Measurements from ENCODE around the gene LRRK2. TPM values are rescaled to one million over a fixed set of nuclear protein-coding genes. Genes with fewer than 3 reads are reported as not detected.
"Not testable (repeated sequence)": the region's sequence is repeated elsewhere in the genome, so short reads cannot be mapped to it uniquely, and the experiment has no call there.

LRRK2 gene
- total RNA-seq, 1 experiment from 2014 or later = 0.13 TPM

DNA sequence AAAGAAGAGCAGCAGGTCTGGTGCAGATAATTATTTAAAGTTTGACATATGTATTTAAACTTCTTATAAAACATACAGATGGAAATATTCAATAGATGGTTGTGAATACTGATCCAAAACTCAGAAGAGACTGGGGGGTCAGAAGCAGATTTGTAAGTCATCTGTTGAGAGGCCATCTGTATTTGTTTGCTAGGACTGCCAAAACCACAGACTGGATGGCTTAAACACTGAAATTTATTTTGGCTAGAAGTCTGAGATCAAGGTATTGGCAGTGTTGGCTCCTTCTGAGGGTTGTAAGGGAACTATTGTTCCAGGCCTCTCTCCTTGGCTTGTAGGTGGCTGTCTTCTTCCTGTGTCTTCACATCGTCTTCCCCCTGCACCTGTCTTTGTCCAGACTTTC lies 153.9 kb downstream of the LRRK2 start:
- H3K4me1 ChIP-seq (ENCODE audit: control insufficient read depth, insufficient read depth, low read length) = no peaks in the 10 kb centered on the region
- CTCF ChIA-PET = no interaction called here
- in situ Hi-C loops (cut with HindIII; ENCODE audit: low pct_unique_long_range_greater_than_20kb, low sequenced_read_pairs) (no loop called here), intact Hi-C loops (cut with micrococcal nuclease; ENCODE audit: unreplicated experiment) (no loop called here)
- no peaks in the 10 kb centered on the region for H3K36me3 ChIP-seq (ENCODE audit: control insufficient read depth, insufficient read depth, low read length)
- no peaks in the 10 kb centered on the region for H3K9me3 ChIP-seq (ENCODE audit: control insufficient read depth, insufficient read depth, low read depth, low read length)
- no peaks in the 10 kb centered on the region for H3K27me3 ChIP-seq (ENCODE audit: control insufficient read depth, insufficient read depth, low read length)
- BruUV-seq (replicated peaks) = no TSS peak
- POLR2A ChIA-PET = no interaction called here
- TF ChIP-seq POLR2AphosphoS5 (IDR thresholded peaks at IDR 0.05; ENCODE audit: low read depth, low read length) (no peak), TCF7L2 (IDR thresholded peaks at IDR 0.05; ENCODE audit: low read depth, low read length) (no peak), SIN3A (IDR thresholded peaks at IDR 0.05; ENCODE audit: borderline replicate concordance, insufficient read depth, low read depth, low read length) (no peak)
- TF ChIP-seq, protein P1, sequence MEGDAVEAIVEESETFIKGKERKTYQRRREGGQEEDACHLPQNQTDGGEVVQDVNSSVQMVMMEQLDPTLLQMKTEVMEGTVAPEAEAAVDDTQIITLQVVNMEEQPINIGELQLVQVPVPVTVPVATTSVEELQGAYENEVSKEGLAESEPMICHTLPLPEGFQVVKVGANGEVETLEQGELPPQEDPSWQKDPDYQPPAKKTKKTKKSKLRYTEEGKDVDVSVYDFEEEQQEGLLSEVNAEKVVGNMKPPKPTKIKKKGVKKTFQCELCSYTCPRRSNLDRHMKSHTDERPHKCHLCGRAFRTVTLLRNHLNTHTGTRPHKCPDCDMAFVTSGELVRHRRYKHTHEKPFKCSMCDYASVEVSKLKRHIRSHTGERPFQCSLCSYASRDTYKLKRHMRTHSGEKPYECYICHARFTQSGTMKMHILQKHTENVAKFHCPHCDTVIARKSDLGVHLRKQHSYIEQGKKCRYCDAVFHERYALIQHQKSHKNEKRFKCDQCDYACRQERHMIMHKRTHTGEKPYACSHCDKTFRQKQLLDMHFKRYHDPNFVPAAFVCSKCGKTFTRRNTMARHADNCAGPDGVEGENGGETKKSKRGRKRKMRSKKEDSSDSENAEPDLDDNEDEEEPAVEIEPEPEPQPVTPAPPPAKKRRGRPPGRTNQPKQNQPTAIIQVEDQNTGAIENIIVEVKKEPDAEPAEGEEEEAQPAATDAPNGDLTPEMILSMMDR (IDR thresholded peaks at IDR 0.05) = no peak
- TF ChIP-seq, protein P2, sequence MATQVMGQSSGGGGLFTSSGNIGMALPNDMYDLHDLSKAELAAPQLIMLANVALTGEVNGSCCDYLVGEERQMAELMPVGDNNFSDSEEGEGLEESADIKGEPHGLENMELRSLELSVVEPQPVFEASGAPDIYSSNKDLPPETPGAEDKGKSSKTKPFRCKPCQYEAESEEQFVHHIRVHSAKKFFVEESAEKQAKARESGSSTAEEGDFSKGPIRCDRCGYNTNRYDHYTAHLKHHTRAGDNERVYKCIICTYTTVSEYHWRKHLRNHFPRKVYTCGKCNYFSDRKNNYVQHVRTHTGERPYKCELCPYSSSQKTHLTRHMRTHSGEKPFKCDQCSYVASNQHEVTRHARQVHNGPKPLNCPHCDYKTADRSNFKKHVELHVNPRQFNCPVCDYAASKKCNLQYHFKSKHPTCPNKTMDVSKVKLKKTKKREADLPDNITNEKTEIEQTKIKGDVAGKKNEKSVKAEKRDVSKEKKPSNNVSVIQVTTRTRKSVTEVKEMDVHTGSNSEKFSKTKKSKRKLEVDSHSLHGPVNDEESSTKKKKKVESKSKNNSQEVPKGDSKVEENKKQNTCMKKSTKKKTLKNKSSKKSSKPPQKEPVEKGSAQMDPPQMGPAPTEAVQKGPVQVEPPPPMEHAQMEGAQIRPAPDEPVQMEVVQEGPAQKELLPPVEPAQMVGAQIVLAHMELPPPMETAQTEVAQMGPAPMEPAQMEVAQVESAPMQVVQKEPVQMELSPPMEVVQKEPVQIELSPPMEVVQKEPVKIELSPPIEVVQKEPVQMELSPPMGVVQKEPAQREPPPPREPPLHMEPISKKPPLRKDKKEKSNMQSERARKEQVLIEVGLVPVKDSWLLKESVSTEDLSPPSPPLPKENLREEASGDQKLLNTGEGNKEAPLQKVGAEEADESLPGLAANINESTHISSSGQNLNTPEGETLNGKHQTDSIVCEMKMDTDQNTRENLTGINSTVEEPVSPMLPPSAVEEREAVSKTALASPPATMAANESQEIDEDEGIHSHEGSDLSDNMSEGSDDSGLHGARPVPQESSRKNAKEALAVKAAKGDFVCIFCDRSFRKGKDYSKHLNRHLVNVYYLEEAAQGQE (IDR thresholded peaks at IDR 0.05; ENCODE audit: insufficient read depth in 1 of 2, low read depth in 2 of 2, low read length in 1 of 2) = no peak
- H3K27ac ChIP-seq (ENCODE audit: low read length) = no peak overlapping the region
- no peak for ATAC-seq
- DNase-seq (ENCODE audit: low read depth, low spot score) = no peak
- H3K4me3 ChIP-seq (ENCODE audit: low read depth in 2 of 2, low read length in 2 of 2) = no peak overlapping the region

DNA sequence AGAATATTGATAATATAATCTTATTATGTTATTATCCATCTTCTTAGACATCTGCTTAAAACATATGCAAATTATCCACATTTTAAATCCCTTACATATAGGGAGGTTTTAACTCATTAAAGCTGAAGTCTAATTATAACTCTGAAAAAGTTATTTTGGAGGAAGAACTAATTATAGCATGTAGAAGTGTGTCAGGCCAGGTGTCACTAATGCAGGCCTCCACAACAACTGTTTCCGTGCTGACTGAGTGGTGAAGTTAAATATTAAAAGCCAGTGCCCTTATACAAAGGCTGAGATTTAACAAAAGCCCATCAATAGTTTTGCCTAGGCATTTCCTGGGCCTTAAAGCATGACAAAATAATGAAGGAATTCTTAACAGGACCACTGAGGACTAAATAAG lies 157.4 kb downstream of the LRRK2 start:
- no peaks in the 10 kb centered on the region for H3K4me1 ChIP-seq (ENCODE audit: control insufficient read depth, insufficient read depth, low read length)
- intact Hi-C loops (cut with micrococcal nuclease; ENCODE audit: unreplicated experiment) = no loop called here
- ATAC-seq (no peak), DNase-seq (ENCODE audit: low read depth, low spot score) (no peak)
- no TSS peak for BruUV-seq (replicated peaks)
- H3K9me3 ChIP-seq (ENCODE audit: control insufficient read depth, insufficient read depth, low read depth, low read length) = no peaks in the 10 kb centered on the region
- ChIA-PET POLR2A (no interaction called here), CTCF (no interaction called here)
- TF ChIP-seq TCF7L2 (IDR thresholded peaks at IDR 0.05; ENCODE audit: low read depth, low read length) = no peak
- no peak for TF ChIP-seq SIN3A (IDR thresholded peaks at IDR 0.05; ENCODE audit: borderline replicate concordance, insufficient read depth, low read depth, low read length)
- TF ChIP-seq POLR2AphosphoS5 (IDR thresholded peaks at IDR 0.05; ENCODE audit: low read depth, low read length) = no peak
- TF ChIP-seq, protein P1 (IDR thresholded peaks at IDR 0.05) = no peak
- TF ChIP-seq, protein P2 (IDR thresholded peaks at IDR 0.05; ENCODE audit: insufficient read depth in 1 of 2, low read depth in 2 of 2, low read length in 1 of 2) = no peak
- H3K36me3 ChIP-seq (ENCODE audit: control insufficient read depth, insufficient read depth, low read length) = no peaks in the 10 kb centered on the region
- H3K27me3 ChIP-seq (ENCODE audit: control insufficient read depth, insufficient read depth, low read length) = no peaks in the 10 kb centered on the region
- no peak overlapping the region for H3K27ac ChIP-seq (ENCODE audit: low read length)
- in situ Hi-C loops (cut with HindIII; ENCODE audit: low pct_unique_long_range_greater_than_20kb, low sequenced_read_pairs) = no loop called here
- H3K4me3 ChIP-seq (ENCODE audit: low read depth in 2 of 2, low read length in 2 of 2) = no peak overlapping the region

DNA sequence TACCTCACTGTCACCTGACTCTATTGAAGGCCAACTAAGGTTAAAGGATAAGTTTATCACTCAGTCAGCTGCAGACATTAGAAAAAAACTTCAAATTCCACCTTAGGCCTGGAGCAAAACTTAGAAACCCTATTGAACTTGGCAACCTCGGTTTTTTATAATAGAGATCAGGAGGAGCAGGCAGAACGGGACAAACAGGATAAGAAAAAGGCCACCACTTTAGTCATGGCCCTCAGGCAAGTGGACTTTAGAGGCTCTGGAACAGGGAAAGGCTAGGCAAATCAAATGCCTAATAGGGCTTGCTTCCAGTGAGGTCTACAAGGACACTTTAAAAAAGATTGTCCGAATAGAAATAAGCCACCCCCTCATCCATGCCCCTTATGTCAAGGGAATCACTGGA lies 162.5 kb downstream of the LRRK2 start:
- CTCF ChIA-PET; H3K27ac ChIP-seq (ENCODE audit: low read length); in situ Hi-C loops (cut with HindIII; ENCODE audit: low pct_unique_long_range_greater_than_20kb, low sequenced_read_pairs); H3K27me3 ChIP-seq (ENCODE audit: control insufficient read depth, insufficient read depth, low read length); BruUV-seq (replicated peaks); POLR2A ChIA-PET; intact Hi-C loops (cut with micrococcal nuclease; ENCODE audit: unreplicated experiment); H3K4me3 ChIP-seq (ENCODE audit: low read depth in 2 of 2, low read length in 2 of 2); DNase-seq (ENCODE audit: low read depth, low spot score); ATAC-seq; H3K9me3 ChIP-seq (ENCODE audit: control insufficient read depth, insufficient read depth, low read depth, low read length); H3K4me1 ChIP-seq (ENCODE audit: control insufficient read depth, insufficient read depth, low read length); H3K36me3 ChIP-seq (ENCODE audit: control insufficient read depth, insufficient read depth, low read length): not testable (repeated sequence)
